Stimulated activated CD8-positive, alpha-beta memory T cell treated with anti-CD3 and anti-CD28 coated beads, Interleukin-7, amount 100 ng/mL, for 1 hour (primary cell): Measurements from ENCODE around the gene FYN.
"Not testable (repeated sequence)": the region's sequence is repeated elsewhere in the genome, so short reads cannot be mapped to it uniquely, and the experiment has no call there.

Source experiments
- DNase-seq, 2 donors: peaks; one replicate each; pipeline ENCODE4 v3.0.0-alpha.2; 2020; ENCODE audit warnings: low read depth in 2 of 2

Gene FYN

GRCh38 chr6:111680811-111681609 is 192.2 kb downstream of the FYN start:
- DNase-seq, result not testable (repeated sequence)

DNA sequence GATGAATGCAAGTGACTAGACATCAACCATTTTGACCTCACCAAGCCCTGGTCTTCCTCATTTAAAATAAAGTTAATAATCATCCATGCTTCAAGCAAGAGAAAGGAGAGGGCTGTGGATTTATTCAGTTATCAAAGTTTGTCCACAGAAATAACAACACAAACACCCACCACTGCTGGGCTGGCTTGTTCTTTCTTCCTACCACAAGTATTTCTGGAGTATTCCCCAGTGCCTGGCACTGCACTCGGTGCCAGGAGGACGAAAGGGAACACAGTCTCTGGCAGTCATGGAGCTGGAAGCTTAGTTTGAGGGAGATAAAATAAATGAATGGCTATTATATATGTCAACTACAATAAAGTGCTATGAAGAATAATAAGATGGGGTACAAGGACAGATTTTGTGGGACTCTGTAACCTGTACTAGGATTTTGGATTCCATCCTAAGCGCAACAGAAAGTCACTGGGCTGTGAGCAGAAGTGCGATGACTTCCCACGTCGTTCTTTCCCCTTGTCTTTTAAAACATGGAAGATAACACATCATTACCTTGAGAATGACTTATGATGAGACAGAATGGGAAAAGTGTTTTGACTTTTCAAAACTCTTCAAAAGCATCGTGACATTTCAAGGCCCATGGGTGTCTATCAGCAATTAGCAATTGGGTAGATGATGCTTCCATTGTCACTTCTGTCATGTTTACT is 193.1 kb downstream of the FYN start:
- DNase-seq, result no peak

DNA sequence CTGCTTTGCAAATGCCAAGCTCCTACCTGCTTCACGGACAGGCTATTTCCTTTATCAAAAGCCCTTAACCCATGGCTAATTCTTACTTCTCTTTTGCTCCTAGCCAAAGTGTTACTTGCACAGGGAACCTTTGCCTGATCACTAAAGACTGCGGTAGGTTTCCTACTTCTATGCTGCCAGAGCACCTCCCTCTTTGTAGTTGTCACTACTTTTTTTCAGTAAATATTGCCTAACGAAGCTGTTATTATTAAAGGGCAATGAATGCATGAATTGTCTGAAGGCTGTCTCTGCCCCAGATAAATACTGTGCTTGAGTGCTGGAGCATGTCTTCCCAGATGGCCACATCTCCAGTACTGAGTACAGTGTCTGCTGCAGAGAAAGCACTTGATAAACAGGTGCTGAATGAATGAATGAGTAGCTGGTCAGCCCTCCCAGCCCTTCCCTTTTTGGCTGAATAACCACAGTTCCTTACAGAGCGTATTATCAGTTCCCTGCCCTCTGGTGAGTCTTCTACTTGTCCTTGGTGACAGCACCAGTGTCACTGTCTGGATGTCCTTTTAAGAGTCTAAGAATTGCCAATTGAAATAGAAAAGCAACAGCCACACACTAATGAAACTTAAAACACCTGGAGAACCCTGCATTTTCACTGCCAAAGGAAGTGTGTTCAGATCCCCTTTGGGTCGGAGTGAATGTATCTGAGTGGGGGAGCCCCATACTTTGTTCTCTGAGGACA is 194.0 kb downstream of the FYN start:
- no peak for DNase-seq

- no peak for DNase-seq
Measured at GRCh38 chr6:111677249-111677990, 195.8 kb downstream of the FYN start.

DNA sequence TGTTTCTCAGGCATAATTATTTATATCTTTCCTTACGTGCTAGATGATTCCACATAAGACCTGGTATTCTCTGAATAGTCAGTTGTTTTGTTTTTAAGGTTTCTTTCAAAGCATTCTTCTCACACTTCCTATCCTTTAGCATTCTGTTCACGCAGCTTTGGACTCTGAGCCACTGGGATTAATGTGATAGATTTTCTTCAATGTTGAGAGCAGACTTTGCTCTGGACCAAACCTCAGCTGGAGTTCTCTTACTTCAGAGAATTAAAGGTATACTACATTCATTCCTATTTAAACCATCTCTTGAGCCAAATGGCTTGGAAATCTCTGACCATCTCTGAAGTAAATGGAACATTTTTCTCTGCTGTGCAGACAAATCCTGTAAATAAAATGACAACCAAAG is 196.9 kb downstream of the FYN start:
- DNase-seq, result no peak

DNA sequence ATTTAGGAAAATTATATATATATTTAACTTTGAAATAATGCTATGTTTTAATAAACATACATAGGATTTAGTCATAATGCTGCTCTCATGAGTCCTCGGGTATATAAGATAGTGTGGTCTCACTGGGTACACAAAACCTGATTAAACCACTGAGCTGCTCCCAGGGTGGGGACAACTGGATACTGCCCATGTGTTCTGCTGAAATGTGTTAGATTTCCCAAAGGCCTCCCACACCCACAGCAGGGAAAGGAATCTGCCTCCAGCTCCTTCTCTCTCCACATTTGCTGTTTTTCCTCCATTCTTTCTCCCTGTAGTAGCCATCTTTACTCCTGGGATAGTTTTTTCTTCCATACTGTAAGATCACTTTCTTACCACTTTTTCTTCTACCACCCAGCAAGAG is 198.4 kb downstream of the FYN start:
- DNase-seq, result no peak

DNA sequence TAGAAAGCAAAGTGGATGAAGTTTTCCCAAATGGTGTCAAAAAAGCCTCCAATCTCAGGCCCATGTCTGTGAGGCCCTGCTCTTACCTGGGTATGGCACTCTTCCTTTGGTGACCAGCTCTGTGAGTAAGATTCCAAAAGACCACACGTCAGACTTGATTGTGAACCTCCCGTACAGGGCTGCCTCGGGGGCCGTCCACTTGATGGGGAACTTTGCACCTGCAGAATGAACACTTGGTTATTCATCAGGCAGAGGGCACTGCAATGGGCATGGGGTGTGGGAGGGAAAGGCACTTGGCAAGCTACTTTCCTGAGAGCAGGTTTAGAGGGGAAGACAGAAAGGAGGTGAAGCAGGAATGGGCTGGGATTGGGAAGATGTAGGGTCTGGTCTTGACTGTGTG is 198.8 kb downstream of the FYN start:
- DNase-seq, result no peak

DNA sequence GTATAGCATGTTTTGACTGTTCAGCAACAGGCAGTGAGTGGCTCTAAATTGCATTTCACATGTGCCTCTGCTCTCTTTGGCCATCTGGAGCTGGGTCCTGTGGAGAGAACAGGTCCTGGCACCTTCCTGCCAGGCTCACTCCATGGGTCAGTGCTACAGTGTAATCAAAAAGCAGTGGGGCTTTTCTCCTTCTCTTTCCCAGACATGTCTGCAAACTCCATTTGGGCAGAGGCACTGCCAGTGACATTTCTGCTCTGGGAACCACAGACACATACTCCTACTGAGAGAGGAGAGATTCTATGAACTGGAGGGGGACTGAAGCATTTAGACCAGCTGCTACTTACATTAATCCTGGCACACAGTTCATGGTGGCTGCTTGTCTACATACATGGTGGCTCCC is 199.3 kb downstream of the FYN start:
- no peak for DNase-seq

DNA sequence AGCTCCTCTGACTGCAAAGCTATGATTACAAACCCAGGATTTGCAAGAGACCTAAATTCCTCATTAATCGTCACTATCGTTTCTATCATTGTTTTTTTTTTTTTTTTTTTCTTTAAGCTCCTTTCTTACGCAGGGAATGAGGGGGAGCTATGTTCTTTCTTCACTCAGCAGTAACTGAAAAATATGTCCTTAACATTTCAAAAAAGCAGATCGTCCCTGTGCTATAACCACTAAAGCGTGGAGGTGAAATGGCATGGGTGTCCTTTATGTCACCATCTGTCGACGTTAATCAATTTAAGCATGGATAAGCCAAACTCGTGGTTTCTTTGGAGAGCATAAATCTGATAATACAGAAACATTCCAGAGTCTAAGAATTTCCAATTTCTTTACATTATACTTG is 199.7 kb downstream of the FYN start:
- DNase-seq, result no peak

- DNase-seq, result no peak
Measured at GRCh38 chr6:111672761-111673450, 200.3 kb downstream of the FYN start.

- DNase-seq, result no peak
Measured at GRCh38 chr6:111669326-111669725, 203.9 kb downstream of the FYN start.

GRCh38 chr6:111668410-111668809 is 204.8 kb downstream of the FYN start:
- no peak for DNase-seq

GRCh38 chr6:111667931-111668330 is 205.3 kb downstream of the FYN start:
- no peak for DNase-seq

DNA sequence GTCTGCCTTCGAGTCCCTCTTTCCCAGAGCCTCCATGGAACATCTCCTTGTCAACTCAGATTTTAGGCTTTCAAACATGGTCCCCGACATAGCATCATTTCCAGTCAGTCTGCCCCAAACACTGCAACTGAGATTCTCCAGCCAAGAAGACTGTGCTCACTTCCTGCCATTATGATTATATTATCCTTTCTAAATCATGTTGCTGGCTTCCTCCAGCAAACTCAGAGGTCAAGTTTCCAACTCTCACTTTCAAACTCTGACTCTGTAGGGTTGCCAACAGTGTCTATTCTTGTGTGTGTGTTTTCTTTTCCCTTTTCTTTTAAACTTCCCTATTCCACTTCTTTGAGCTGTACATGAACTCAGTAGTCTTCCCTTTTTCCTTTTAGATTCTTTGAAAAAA is 206.4 kb downstream of the FYN start:
- DNase-seq, result no peak

DNA sequence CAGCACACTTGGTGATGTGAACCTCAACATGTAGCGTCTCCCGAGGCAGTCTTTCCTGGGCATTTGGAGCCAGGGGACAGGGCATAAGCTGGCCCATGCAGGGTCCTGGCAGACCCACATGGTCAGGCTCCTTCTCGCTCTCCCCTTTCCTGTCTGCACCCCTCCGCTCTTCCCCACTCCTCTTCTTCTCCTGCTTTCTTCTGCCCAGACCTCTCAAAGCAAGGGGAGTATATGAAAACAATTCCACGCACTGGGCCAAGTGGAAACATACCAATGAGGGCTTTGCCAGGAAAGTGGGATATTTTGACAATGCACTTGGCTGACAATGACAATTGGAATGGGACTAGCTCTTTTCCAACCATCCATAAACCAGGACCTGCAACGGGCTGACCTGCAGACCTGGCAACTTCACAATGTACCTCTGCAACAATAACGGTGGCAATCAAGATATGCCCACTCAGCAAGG is 208.7 kb downstream of the FYN start:
- DNase-seq, result no peak

DNA sequence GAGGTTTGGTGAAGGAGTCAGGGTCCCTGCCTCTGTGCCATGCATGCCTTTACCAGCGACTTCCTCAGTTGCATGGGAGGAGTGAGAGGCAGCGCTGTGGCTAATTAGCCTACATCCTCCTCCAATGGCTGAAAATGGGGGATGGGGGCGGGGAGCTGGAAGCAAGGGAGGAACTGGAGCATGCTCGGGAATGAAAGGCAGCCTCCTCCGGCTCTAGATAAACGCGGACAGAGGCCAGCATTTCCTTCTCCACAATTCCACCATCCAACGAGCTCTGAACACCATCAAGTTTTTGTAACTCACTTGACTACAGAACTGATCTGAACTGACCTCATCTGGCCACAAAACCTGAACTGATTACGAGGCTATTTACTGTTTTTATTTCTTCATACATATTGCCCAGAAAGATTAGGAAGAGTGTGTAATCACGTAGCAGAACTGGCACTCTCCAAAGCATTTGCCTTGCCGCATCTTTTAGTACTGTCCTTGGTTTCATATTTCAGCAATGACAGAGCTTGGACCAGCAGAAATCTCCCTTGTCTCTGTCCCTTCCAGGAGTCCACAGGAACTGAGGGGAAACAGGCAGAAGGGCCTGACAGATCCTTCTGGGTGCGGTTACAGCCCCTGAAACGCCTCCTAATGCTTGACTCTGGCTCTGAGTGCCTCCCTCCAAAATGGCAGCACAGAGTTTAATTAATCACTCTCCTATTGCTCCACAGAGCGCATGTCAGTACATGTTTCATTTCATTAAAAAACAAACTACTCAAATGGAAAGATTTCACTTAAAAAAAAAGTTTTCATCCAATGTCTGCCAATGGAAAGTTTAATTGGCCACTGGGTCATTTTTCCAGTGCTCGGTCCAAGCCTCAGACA is 209.3 kb downstream of the FYN start:
- DNase-seq, result no peak

- no peak for DNase-seq
Measured at GRCh38 chr6:111662794-111663593, 210.3 kb downstream of the FYN start.

DNA sequence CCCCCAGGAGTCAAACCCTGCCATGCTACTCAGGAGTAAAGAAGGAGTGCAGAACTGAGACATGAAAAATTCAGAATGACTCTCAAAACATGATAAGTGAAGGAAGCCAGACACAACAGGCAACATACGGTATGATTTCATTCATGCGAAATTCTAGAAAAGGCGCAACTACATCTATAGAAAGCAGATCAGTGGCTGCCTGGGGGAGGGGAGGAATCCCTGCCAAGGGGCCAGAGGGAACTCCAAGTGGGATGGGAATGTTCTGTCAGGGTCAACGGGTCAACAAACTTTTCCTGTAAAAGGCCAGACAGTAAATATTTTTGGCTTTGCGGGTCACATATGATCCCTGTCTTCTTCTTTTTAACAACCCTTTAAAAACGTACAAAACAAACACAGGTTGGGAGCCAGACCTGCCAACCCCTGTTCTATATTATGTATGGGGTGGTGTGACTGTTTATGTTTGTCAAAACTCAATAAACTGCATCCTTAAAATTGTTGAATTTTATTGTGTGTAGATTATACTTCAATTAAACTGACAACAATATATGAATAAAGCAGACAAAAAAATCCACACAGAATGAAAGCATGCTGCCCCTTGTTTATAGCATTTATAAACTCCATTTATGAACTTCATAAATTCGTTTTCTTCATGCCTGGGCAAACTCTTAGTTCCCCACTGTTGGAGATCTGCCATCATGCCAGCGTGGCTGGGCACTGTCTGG is 211.0 kb downstream of the FYN start:
- DNase-seq, result no peak

- DNase-seq, result no peak
Measured at GRCh38 chr6:111661541-111662061, 211.7 kb downstream of the FYN start.
